Measurements from ENCODE around the gene HPS1.

Gene HPS1

DNA sequence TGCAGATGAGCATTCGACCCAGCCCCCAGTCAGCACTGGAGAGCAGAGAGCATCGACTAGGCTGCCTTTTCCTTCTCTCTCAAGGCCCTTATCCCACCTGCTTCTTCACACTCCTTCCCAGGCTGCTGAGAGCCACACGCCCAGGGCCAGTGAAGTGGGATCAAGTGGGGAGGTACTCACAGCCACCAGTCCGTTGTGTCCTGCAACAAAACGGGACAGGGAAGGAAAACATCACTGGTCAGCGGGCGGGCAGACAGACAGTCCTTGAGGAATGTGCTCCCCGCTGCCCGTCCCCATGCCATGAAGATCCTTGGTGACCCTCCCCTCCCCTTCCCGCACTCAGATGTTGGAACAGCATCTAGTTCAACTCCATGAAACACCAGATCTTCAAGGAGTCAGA is 36.0 kb downstream of the HPS1 start:
- DNase-seq = no peak

DNA sequence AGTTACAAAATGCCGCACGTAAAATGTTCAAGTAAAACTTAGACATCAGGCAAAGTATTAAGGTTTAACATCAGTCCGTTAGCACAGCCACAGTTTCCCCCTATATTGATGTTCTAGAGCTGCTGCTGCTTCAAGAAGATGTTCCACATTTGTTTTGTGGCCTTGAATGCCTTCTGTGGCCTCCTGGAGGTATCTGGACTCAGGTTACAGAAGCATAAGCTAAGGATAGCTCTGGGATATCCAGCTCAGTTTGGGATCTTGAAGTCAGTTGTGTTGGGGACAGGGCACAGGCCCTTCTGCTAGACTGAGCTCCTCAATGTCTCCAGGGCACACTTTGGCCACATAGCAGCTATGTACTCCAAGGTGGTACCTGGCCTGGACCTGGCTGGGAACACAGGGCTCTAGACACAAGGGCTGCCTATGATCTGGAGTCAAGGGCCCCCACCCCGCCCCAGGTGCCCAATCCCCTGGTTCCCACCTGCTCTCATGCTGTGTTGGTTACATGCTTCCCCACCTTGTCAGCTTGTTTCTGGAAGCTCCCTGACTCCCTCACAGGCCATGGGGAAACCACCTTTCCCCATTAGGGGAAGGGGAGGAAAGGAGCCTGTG is 36.5 kb downstream of the HPS1 start:
- no peak for DNase-seq

DNA sequence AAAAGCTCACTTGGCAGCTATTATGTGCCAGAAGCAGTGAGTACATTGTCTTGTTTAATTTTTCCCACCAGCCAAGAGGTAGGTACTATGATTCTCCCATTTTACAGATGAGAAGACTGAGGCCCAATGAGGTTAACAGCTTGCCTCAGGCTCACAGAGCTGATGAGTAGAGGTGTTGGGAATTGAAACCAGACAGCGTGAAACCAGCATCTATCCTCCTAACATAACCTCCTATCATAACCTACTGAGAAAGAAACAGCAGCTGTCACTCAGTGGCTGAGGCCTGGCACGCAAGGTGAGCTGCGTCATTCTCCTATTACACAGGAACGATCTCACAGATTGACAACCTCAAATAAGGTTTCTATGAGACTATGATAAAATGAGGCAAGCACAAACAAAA is 37.9 kb downstream of the HPS1 start:
- DNase-seq = no peak

DNA sequence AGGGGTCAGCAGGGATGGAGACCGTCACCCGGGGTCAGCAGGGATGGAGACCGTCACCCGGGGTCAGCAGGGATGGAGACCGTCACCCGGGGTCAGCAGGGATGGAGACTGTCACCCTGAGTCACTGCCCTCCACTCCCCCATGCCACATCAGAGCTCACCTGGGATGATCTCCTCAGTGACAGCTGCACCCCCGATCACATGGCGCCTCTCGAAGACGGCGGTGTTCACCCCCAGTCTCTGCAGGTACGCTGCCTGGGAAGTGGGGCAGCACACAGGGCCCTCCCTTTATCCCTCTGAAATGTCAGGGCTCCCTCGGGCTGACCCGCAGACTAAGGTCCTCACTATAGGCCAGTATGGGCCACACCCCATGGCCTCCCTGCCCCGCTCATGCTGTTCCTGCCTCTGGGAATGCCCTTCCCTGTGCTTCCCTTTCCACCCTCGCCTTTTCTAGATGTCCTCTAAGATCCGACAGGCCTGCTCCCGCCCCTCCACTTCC is 38.9 kb downstream of the HPS1 start:
- no peak for DNase-seq

DNA sequence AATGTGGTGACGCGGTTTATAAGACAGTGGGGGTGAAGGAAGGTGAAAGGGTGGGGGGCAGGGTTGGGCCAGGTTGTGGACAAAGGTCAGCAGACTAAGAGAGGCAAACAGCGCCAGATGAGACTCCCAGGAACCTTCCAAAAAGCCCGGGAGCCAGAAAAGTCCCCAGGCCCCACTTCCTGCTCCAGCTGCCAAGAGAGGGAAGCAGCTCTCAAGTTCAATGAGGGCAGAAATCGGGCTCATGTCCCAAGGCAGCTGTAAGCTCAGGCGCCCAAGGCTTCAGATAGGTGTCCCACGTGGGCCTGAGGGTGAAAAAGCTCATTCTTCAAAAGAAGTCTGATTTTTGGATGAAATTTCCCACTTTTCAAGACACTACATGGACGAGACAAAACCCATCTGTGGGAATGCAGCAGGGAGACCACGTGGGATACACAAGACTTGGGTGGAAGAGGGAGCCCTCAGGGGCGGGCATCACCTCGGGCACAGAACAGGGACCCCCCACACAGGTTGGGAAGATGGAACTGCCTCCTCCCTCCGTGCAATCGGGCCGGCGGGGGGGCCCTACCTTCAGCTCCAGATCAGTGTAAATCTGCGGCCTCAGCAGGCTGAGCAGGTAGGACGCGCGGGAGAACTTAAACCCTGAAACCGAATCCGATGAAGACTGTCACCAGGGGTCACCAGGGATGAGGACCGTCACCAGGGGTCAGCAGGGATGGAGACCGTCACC is 39.6 kb downstream of the HPS1 start:
- no peak for DNase-seq

DNA sequence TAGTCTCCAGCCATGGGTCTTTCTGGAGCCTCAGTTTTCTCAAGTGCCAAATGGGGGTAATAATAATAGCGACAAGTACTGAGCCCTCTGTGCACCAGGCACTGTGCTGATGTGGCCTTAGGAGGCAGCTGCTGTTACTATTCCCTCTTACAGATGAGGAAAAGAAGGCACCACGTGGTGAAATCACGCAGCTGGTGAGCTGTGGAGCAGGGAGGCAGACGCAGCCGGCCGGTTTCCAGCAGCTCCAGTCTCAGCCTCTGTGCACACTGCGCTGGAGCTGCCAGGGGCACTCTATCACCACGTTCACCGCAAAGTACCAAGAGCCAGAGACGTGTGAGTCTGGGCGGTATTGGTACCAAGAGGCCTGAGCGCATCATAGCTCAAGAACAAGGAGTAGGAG is 41.3 kb downstream of the HPS1 start:
- no peak for DNase-seq

DNA sequence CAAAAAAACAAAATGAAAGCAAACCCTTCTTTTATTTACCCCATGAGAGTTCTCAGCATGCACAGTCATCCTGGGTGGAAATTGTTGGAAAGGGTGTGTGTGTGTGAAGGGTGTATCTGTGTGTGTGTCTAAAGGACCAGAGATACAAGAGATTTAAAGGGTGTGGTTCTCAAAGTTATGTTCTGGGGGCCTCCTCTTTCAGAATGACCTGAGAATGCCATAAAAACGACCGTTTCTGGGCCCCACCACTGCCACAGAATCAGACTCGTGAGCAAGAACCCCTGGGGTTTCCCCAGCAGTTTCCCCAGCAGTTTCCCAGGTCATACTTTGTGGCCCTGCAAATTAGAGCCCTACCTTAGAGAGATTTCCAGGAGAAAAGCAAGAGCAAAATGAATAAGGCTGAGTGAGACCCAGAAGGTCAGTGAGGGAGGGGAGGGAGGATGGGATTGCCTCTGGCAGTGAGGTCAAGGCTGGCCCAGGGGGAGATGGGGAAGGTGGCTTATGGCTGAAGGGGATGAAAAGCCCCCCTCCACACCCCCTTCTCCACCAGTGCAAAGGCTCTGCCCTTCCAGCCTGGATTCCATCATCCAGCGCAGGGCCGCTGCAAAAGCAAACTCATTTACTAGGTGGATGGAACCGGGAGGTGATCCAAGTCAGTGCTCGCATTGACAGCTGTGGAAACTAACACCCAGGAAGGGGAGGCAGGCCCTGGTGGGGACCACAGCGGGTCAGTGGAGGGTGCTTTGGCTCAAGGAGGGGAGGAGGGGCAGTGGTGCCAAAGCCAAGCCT is 42.0 kb downstream of the HPS1 start:
- DNase-seq = no peak

DNA sequence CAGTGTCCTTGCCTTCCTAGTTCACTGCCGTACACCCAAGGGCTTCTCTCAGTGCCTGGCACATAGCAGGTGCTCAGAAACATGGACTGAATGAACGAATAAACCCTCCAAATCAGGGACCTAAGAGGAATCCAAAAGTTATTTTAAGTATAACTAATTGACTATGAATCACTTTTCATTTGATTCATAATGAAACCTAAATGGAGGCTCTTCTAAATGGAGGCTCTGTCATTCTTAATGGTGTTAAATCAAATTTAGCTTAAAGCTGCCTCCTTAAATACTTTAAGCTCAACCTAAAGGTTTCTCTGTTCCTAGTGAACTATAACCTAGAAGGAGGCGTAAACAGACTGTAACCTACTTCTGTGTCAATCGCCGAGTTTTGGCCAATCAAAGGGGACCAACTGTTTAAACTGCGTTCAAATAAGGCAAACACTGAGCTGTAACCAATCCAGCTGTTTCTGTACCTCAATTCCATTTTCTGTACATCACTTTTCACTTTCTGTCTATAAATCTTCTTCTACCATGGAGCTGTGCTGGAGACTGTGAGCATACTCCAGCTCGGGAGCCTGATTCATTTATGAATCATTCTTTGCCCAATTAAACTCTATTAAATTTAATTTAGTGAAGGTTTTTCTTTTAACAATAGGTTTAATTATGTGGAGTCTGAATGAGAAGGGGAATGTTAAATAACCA is 42.8 kb downstream of the HPS1 start:
- DNase-seq = no peak

DNA sequence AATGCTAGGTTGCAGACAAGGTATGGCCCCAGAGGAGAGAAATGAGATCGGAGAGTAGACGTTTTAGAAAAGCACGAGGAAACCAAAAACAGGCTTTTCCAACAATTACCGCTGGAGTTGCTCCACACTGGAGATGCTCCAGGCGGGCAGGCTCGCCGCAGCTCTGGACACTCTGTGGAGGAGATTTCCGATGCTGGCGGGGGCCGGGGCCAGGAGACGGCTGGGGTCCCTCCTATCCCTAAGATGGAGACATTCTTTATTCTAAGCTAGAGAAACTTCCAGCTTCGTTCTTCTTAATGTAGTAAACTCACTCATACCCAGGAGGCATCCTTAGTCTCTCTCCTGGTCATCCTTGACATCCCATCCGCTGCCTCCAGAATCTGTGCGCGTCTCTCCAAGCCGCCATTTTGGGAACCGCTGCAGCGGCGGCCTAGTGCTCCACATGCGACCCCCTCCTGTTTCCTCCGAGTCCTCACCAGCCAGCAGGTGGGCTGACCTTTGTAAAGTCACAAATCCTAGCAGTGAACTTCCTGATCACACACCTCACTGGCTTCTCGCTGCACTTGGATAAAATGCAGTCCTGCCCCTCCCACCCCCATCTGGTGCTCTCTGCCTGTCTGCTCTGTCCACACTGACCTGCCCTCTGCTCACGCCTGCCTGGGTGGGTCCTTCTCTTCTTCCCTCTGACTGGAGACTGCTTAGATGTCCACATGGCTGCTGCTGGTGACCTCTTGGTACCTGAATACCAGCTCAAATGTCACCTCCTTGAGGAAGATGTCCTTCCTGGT is 43.6 kb downstream of the HPS1 start:
- no peak for DNase-seq

DNA sequence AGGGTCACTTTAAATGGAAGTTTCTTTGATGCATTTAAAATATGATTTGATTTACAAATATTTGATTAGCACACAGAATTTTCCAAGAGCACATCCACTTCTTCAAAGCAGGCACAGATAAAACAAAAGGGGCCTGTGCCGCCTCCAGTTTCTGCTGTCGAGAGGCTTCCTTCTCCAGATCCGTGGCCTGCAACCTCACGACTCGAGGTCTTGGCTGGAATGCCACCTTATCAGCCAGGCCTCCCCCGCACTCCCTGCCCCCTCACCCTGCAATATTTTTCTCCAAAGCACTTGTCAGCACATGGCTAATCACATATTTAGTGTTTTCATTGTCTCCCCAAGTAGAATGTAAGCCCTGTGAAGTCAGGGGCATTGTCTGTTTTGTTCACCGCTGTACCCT is 44.3 kb downstream of the HPS1 start:
- DNase-seq = no peak

DNA sequence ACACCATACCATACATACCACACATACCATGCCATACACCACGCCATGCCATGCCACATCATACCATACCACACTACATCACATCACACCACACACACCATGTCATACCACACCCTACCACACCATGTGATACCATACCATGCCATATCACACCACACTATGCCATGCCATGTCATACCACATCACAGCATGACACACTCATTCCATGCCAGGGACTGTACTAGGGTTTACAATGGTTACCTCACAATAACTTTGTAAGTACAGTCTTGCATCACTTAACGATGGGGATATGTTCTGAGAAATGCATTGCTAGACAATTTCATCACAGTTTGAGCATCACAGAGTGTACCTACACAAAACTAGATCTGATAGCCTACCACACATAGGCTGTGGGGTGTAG is 46.3 kb downstream of the HPS1 start:
- DNase-seq = no peak

DNA sequence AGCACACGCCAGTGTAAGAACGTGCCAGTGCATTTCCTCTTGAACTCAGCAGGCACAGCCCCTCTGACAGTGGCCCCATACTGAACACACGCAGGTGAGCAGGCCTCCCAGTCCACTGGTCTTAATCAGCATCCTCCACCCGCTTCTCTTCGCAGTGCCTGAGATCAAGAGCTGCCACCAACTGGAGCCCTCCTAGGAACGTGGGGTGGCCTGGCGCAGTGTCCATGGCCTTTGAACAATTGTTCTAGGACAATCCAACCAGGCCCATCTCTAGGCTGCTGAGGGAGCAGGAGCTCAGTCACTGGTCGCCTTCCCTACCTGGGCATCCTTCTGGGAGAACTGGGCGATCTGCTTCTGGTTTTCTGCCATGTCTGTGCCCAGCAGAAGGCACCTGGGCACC is 47.0 kb downstream of the HPS1 start:
- DNase-seq = no peak

DNA sequence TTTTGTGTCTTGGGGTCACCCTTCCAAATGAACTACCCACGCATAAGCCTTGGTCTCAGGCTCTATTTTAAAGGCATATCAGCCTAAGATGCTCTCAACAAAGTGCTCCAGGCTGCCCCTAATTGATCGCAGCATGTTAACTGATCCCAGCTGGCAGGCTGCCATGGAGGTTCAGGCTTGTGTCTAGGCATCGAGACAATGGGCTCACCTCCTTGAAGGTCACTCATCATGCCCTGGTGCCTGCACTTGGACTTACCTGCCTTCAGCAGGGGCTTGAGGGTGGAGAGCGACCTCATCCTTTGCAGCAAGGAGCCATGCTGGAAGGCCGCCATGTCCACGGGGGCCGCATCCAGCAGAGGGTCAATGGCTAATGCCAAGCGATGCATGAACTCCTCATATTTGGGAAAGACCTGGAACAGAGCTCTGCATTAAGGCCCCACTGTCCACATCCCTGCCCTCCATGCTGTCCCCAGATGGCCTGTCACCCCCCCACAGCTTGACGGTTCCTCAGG is 49.6 kb downstream of the HPS1 start:
- no peak for DNase-seq

DNA sequence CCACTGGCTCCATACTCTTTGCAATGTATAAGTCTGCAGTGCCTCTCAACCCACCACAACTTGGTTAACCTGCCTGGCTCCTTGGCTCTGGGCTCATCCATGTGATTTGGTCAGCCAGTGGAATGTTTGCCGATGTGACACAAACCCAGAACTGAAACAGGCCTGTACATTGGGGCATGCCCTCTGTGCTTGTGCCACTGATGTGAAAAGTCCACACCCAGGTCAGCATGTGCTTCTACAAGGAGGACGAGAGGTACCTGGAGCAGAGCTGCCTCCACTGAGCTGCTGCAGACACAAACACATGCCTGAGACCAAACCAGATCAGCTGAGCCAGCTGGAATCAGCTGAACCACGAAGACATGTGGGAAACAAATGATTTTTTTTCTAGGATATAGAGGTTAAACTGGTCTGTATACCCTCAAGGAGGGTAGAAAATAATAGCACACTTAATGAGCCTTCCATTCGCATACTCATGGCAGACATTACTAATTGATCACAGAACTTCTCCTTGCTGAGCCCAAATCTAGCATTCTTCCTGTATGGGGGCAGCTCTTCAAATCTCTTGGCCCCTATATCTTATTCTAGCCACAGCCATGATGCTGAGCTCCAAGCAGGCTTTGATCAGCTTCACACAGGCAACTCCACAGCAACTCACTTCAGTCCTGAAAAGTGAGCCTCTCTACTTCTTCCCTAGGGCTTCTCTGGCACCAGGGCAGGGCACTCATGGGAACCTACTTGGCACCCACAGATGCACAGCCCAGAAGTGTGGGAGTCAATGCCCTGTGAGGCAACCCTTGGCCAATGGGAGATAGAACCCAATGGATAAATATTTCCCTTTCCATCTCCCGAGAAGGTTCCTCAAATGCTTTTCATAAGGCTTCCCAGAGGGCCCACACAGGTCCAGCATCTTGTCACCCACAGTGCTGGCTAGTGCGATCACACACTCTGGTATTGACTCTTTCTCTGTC is 50.4 kb downstream of the HPS1 start:
- DNase-seq = no peak

DNA sequence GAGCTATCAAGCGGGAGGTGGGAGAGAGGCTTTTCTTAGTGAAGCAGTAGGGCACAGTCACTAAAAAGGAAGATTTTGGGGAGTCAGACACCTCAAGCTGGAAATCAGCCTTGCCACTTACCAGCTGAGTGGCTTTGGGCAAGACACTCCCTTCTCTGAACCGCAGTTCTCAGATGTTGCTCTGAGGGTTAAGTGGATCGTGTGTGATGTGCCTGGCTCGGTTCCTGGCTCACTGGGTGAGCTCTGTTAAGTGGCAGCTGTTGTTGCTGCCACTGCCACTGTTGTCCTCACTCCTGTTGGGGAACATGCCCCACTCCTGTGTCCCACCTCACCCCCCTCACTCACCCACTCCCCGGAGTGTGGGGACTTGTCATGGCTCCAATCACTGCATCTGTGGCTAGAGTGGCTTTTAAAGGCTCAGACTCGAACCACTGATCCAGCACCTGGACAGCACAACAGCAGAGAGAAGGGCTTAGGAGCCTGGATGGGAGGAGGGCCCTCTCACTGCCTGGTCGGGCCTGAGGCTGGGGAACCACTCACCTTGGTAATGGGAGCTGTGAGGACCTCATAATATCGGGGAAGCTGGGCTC is 51.8 kb downstream of the HPS1 start:
- no peak for DNase-seq

DNA sequence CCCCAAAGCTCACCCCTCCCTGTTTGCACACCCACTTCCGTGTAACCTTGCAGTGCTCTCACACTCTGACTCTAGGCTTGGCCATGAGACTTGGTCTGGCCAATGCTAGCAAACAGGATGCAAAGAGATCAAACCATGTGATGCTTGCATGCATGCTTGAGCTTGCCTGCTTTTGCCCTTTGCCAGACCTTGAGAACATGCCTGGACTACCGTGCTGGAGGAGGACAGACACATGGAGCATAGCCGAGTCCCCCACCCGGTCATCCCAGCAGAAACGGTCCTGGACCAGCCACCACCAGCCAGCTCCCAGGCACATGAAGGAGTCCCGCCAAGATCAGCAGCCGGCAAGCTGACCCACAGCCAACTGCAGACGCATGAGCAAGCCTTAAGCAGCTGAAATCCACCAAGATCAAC is 55.1 kb downstream of the HPS1 start:
- no peak for DNase-seq

DNA sequence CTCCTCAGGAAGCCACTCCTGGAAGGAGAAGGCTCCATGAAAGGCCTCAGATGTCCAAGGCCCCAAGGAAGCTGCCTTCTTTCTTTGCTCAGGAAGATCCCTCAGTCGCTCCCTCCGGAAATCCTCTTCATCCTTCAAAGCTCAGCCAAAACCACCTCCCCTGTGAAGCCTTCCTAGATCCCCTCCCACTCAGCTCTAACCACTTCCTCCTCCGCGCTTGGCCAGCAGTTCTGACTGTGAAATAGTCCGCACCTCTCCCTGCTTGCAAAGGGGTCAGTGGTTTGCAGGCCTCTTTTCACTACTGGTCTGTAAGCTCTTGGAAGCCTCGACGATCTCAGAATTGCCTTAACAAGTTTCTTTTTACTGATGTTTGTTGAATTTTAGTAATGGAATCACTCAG is 55.7 kb downstream of the HPS1 start:
- DNase-seq = no peak

DNA sequence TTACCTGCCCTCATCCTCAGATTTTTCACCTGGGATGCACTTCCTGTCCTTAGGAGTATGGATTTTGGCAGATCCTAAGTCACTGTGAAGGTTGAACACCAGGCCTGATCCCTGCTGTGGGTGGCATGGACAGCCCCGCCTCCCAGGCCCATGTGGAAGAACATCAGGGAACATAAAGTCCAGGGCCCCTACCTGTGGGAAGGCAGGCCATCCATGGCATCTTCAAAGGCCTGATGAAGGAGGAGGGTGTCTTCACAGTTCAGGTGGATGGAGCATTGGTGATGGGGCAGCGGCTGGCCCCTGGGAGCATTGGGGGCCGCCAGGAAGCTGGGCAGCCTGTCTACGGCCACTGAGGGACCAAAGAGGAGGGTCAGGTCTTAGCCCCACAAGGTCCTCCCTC is 56.3 kb downstream of the HPS1 start:
- DNase-seq = no peak

DNA sequence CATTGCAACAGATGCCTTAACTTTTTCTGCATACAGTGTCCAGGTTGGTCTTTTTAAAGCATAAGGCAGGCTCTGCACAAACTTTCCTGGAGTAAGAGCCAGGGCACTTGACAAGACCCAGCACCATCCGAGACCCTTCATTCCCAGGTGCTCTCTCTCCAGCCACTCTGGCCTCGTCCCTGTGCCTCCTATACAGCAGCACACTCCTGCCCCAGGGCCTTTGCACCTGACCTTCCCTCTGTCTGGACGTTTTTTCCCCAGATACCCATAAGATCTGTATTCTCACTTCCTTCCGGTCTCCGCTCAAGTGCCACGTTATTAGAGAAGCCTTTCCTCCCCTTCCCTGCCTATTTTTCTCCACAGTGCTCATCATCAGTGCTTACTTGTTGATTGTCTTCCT is 57.3 kb downstream of the HPS1 start:
- DNase-seq = no peak

DNA sequence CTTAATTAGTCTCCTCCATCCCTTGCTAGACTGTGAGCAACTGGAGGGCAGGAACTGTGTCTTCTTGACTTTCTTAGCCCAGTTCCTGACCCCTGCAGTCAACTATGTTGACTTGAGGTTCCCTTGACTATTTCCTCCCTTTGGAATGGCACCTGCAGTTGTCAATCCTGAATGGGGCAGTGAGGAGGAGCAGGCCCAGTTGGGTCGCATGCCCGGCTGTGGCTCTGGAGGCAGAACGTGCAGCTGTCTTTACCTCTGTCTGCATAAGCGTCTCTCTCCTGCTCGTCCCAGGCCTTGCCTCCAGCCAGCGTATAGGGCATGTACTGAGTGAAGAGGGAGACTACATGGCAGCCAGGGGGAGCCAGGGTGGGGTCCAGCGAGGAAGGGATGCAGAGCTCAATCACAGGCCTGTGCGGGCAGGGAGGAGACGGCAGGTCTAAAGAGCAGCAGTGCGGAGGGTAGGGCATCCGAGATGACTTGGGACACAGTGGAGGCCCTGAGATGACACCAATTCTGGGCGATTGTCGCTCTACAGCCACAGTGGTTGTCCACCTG is 58.6 kb downstream of the HPS1 start:
- no peak for DNase-seq

Data from stimulated activated CD4-positive, alpha-beta T cell treated with anti-CD3 and anti-CD28 coated beads, Interleukin-4, amount 100 ng/mL, for 1 hour (primary cell).